Spleen (tissue), 7 donors: ENCODE measurements around the gene TMEM184A.

Experiments
- CTCF ChIP-seq, 11 experiments: fragments of 200-600 bp in 7 of 11; fragments of 450-650 bp in 4 of 11; sonication (generic) in 4 of 11; IDR thresholded peaks in 8 of 11; conservative IDR thresholded peaks in 3 of 11; 1 replicate in 7 of 11; 2 replicates in 4 of 11; pipeline versions ENCODE4 v1.4.0 to v1.8.0; 2016 to 2021; ENCODE audit warnings: antibody characterized with exemption in 11 of 11, inconsistent platforms in 4 of 11, mild to moderate bottlenecking in 1 of 11
- POLR2A ChIP-seq, 3 donors: fragments of 450-650 bp; IDR thresholded peaks; one replicate each; pipeline ENCODE4 v1.5.1; 2017; ENCODE audit warnings: antibody characterized with exemption in 3 of 3, mild to moderate bottlenecking in 1 of 3
- POLR2AphosphoS5 ChIP-seq, 3 donors: sonication (generic); formaldehyde crosslinking; IDR thresholded peaks; one replicate each; pipeline ENCODE4 v1.5.1; 2017; ENCODE audit warnings: antibody characterized with exemption in 3 of 3
- donor health status: DM: no; HTN: no; CAD: no; lungs with moderate emphysema.
- donor health status: DM: no; HTN: no; CAD: no.
- donor health status: DM: no; HTN: no; CAD: no.

GRCh38 chr7:1563981-1564602, 8.1 kb upstream of the TMEM184A start:
- TF ChIP-seq POLR2A (IDR thresholded peaks at IDR 0.05) (no peak), CTCF (IDR thresholded peaks at IDR 0.05 in 8 of 11, conservative IDR thresholded peaks at IDR 0.05 in 3 of 11) (no peak), POLR2AphosphoS5 (IDR thresholded peaks at IDR 0.05) (no peak)
